Brain pericyte (primary cell): ENCODE results near the gene PLXDC1.

ENCODE experiments used
- DNase-seq: peaks from one replicate; pipeline ENCODE4 v3.0.0-alpha.2; 2012; ENCODE audit warnings: low read depth, low spot score

PLXDC1 gene

GRCh38 chr17:39014795-39015545, 136.5 kb downstream of the PLXDC1 start:
- no peak for DNase-seq

GRCh38 chr17:39014044-39014794, 137.2 kb downstream of the PLXDC1 start:
- no peak for DNase-seq
